Lower leg skin (tissue), 3 donors: Measurements from ENCODE around the gene PUS1.

Source experiments
- CTCF ChIP-seq, 3 donors: fragments of 450-650 bp; IDR thresholded peaks; one replicate each; pipeline ENCODE4 v1.5.1; 2016; ENCODE audit warnings: antibody characterized with exemption in 3 of 3, mild to moderate bottlenecking in 3 of 3, moderate library complexity in 2 of 3
- POLR2A ChIP-seq, 2 donors: fragments of 450-650 bp; IDR thresholded peaks; one replicate each; pipeline ENCODE4 v1.6.1; 2016 to 2017; ENCODE audit warnings: antibody characterized with exemption in 2 of 2, mild to moderate bottlenecking in 1 of 2, moderate library complexity in 1 of 2

DNA sequence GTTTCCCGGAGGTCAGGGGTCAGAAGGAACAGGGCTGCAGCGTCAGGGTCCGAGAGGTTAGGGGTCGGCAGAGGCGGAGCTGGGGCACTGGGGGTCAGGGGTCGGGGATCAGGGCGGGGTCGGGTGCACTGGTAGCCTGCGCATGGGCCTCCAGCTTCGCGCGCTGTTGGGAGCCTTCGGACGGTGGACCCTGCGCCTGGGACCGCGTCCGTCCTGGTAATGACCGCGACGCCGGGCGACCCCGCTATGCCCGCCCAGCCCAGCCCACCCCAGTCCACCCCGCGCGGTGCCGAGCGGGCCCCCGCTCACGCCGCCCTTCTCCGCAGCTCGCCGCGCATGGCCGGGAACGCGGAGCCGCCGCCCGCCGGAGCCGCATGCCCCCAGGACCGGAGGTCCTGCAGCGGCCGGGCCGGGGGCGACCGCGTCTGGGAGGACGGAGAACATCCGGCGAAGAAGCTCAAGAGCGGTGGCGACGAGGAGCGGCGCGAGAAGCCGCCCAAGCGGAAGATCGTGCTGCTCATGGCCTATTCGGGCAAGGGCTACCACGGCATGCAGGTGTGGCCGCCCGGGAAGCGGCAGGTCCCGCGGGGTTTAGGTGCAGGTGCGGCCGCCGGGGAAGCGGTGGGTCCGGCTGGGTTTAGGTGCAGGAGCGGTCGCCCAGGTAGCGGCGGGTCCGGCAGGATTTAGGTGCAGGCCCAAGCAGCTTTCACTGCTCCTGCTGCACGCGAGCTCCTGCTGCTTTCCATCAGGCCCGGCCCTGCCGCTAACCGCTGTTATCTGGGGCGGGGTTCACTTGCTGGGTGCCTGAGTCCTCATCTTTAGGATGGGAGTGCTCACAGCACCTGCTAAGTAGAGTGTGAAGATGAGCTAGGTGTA, 743 bp downstream of the PUS1 start:
- TF ChIP-seq CTCF (IDR thresholded peaks at IDR 0.05) (no peak), POLR2A (IDR thresholded peaks at IDR 0.05) (no peak)
